Measurements from ENCODE around the gene RANBP1. TPM values are rescaled to one million over a fixed set of nuclear protein-coding genes. Genes with fewer than 3 reads are reported as not detected.

RANBP1 gene
- total RNA-seq, 2 donors from 2014 or later = 65.7 to 75.2 TPM

DNA sequence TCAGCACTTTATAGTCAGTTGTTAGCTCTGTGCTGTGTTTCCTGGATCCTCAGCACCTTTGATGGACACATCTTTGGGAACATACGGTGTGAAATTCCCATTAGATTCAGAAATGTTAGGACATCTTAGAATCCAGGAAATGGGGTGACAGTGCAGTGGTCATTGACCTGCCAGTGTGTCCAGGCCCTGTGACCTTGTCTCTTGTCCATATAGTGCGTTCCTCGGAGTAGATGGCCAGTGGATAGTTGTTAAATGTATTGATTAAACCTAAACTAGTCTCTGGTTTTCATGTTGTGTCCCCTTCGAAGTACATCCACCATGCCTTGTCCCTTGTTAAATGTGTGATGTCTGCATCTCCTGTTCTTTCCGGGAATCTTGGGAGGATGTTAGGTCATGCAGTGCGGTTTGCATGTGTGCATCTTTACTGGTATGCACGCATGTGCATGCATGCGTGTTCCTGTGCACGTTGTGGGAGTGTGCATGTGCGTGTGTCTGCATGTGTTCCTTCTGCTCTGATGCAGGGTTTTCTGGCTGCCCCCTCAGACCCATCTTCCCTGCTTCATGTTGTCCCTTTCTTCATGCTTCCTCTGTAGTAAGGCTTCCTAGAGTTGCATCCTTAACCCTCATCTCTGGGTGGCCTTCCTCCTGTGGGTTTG is 31.9 kb upstream of the RANBP1 start:
- ATAC-seq (no peak), DNase-seq (no peak)
- H3K9me3 ChIP-seq (ENCODE audit: control insufficient read depth, low read length, poor library complexity, severe bottlenecking) = no peaks in the 10 kb centered on the region
- peak overlapping the region; percentile 61 for H3K4me3 Mint-ChIP-seq
- H3K27me3 Mint-ChIP-seq = no peaks in the 10 kb centered on the region
- H3K4me1 Mint-ChIP-seq = peaks cover 44% of the 10 kb centered on the region
- H3K27ac Mint-ChIP-seq = peak overlapping the region; percentile 65
- H3K36me3 Mint-ChIP-seq (ENCODE audit: low read depth) = peaks cover 7% of the 10 kb centered on the region

DNA sequence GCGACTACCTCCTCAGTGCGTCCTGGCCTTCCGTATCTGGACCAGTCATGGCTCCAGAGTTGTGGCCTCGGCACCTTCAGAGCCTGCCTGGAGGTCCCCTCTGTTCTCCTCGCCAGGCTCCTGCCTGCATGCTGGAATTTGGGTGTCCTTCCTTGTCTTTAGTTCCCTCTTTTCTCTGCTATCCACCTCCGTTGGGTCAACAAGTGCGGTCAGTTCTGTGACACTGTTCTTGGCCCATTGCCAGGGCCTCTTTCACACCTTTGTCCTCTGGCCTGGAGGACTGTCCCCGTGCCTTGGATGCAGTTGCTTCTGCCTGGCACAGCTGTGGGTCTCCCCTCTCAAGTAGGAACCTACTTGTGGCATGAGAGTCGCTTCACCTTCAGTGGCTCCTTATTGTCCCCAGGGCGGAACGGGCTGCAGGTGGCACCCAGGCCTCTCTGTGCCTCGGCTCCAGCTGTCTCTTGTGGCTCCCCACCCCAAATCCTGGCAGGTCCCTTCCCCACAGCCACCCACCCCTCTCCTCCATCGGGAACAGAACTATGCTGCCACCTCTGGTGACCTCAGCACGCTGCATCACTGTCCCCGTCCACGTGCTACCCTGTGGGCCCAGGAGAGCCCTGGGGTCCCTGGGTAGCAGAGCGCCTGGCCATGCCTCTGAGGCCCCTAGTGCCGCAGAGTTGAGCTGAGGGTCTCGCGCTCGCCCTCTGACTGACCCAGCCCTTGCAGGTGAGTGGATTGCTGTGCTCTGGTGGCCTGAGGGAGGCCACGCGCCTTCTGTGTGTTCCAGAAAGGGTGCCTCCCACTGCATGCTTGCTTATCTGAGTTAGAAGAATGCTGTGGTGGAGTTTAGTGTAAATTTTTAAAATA is 31.1 kb upstream of the RANBP1 start:
- Mint-ChIP-seq H3K36me3 (ENCODE audit: low read depth) (peaks cover 7% of the 10 kb centered on the region), H3K27me3 (no peaks in the 10 kb centered on the region), H3K4me3 (no peak overlapping the region), H3K4me1 (peaks cover 44% of the 10 kb centered on the region), H3K27ac (peak overlapping the region; percentile 16)
- DNase-seq (no peak), ATAC-seq (no peak)
- H3K9me3 ChIP-seq (ENCODE audit: control insufficient read depth, low read length, poor library complexity, severe bottlenecking) = no peaks in the 10 kb centered on the region

DNA sequence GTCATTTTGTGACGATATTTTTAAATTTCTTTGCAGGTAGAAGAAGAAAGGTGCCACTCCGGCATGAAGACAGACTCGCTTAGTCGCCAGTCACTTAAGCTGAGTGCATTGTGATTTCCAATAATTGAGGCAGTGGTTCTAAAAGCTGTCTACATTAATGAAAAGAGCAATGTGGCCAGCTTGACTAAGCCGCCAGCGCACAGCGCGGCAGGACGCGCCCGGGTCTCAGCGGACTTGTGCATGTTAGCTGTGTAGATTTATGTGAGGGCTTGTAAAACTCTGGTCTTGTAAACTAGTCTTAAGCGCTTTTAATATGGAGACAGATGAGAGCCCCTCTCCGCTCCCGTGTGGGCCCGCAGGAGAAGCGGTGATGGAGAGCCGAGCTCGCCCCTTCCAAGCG is 30.3 kb upstream of the RANBP1 start:
- no peaks in the 10 kb centered on the region for H3K9me3 ChIP-seq (ENCODE audit: control insufficient read depth, low read length, poor library complexity, severe bottlenecking)
- DNase-seq (no peak), ATAC-seq (no peak)
- peaks cover 46% of the 10 kb centered on the region for H3K4me1 Mint-ChIP-seq
- H3K27ac Mint-ChIP-seq = peak overlapping the region; percentile 34
- peaks cover 10% of the 10 kb centered on the region for H3K36me3 Mint-ChIP-seq (ENCODE audit: low read depth)
- H3K4me3 Mint-ChIP-seq = no peak overlapping the region
- H3K27me3 Mint-ChIP-seq = no peaks in the 10 kb centered on the region

DNA sequence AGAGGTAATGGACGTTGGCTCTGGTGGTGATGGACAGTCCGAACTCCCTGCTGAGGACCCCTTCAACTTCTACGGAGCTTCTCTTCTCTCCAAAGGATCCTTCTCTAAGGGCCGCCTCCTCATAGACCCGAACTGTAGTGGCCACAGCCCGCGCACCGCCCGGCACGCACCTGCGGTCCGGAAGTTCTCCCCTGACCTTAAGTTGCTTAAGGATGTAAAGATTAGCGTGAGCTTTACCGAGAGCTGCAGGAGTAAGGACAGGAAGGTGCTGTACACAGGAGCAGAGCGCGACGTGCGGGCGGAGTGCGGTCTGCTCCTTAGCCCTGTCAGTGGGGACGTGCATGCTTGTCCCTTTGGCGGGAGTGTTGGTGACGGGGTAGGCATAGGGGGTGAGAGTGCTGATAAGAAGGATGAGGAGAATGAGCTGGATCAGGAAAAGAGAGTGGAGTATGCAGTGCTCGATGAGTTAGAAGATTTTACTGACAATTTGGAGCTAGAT is 29.8 kb upstream of the RANBP1 start:
- DNase-seq (no peak), ATAC-seq (no peak)
- Mint-ChIP-seq H3K27me3 (no peaks in the 10 kb centered on the region), H3K4me3 (no peak overlapping the region), H3K4me1 (peaks cover 43% of the 10 kb centered on the region), H3K27ac (peak overlapping the region; percentile 34), H3K36me3 (ENCODE audit: low read depth) (peaks cover 13% of the 10 kb centered on the region)
- no peaks in the 10 kb centered on the region for H3K9me3 ChIP-seq (ENCODE audit: control insufficient read depth, low read length, poor library complexity, severe bottlenecking)

DNA sequence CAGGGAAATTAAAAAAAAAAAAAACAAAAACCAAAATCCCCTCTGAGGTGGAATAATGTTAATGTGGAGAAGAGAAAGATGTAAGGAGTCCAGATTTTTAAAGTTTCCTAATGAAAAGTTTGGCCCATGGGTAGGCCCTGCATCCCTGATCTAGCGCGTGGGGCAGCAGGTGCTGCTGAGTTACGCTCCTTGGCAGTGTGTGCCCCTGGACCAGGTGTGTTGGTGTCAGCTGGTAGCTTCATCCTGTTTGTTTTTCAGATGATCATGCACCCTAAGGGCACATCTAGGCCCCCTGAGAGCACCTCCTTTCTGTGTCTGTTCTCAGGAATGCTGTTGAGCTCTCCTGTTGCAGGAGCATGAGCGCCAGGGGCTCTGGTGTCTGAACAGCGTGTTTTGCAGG is 29.1 kb upstream of the RANBP1 start:
- H3K27me3 Mint-ChIP-seq = no peaks in the 10 kb centered on the region
- no peak for ATAC-seq
- H3K4me3 Mint-ChIP-seq = peak overlapping the region; percentile 47
- H3K4me1 Mint-ChIP-seq = peaks cover 39% of the 10 kb centered on the region
- H3K27ac Mint-ChIP-seq = peak overlapping the region; percentile 34
- peaks cover 15% of the 10 kb centered on the region for H3K36me3 Mint-ChIP-seq (ENCODE audit: low read depth)
- no peak for DNase-seq
- H3K9me3 ChIP-seq (ENCODE audit: control insufficient read depth, low read length, poor library complexity, severe bottlenecking) = no peaks in the 10 kb centered on the region

DNA sequence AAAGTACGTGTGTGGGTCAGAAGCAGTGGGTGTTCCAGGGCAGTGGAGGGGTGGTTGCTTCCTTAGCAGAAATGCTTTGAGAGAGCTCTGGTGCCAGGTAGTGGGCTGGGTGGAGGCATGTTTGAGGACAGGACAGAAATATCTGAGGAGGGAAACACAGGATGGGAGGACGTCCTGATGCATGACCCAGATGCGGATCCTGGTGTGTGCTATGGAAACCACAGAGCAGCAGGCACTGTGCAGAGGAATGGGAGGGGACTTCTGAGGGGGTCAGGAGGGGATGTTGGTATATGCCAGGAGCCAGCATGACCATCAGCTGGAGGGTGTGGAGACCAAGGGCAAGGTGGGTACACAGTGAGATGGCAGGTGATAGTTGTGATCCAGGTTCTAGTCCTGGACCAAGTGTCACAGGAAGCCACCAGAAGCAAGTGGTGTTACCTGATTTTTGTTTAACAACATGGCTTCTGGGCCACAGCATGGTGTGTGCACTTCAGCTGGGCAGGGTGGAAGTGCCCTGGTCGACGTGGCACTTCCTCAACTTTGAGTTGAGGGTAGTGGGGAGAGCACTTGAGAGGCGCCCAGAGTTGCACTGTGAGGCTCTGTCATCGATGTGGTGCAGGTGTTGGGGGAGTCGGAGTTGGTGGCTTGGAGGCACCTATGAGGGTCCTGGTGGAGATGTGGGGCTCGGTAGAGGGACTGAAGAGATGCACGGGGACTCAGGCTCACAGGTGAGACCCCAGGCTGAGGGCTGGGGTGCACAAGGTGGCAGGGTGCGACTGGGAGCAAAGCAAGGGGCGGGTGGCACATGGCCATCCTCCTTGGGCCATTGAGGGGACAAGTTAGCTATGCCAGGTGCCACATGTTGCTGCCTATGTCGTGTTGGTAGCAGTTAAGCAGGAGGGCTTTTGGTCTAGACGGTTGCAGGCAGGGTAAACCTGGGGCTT is 28.3 kb upstream of the RANBP1 start:
- no peaks in the 10 kb centered on the region for H3K9me3 ChIP-seq (ENCODE audit: control insufficient read depth, low read length, poor library complexity, severe bottlenecking)
- Mint-ChIP-seq H3K4me1 (peaks cover 40% of the 10 kb centered on the region), H3K36me3 (ENCODE audit: low read depth) (peaks cover 15% of the 10 kb centered on the region), H3K27ac (no peak overlapping the region), H3K27me3 (no peaks in the 10 kb centered on the region), H3K4me3 (peak overlapping the region; percentile 47)
- no peak for DNase-seq
- ATAC-seq = no peak

DNA sequence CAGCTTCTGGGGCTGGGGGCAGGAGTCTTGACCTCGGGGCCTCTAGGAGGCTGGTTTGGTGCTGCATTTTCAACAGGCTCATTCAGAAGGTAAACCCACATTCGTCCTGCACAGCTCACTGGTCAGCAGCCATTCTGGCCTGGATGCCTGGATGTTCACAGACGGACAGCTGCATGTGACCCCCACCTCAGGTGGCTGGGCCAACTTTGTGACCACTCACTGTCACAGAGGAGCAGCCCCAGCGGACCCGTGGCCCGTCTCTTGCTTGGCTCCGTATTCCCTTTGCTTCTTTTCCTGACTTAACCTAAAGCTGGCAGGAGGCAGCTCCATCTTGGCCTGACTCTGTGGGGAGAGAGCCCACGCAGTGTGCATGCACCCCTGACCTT is 27.6 kb upstream of the RANBP1 start:
- Mint-ChIP-seq H3K27me3 (no peaks in the 10 kb centered on the region), H3K4me1 (peaks cover 34% of the 10 kb centered on the region), H3K27ac (no peak overlapping the region), H3K4me3 (no peak overlapping the region), H3K36me3 (ENCODE audit: low read depth) (peaks cover 15% of the 10 kb centered on the region)
- ATAC-seq = no peak
- no peaks in the 10 kb centered on the region for H3K9me3 ChIP-seq (ENCODE audit: control insufficient read depth, low read length, poor library complexity, severe bottlenecking)
- no peak for DNase-seq

DNA sequence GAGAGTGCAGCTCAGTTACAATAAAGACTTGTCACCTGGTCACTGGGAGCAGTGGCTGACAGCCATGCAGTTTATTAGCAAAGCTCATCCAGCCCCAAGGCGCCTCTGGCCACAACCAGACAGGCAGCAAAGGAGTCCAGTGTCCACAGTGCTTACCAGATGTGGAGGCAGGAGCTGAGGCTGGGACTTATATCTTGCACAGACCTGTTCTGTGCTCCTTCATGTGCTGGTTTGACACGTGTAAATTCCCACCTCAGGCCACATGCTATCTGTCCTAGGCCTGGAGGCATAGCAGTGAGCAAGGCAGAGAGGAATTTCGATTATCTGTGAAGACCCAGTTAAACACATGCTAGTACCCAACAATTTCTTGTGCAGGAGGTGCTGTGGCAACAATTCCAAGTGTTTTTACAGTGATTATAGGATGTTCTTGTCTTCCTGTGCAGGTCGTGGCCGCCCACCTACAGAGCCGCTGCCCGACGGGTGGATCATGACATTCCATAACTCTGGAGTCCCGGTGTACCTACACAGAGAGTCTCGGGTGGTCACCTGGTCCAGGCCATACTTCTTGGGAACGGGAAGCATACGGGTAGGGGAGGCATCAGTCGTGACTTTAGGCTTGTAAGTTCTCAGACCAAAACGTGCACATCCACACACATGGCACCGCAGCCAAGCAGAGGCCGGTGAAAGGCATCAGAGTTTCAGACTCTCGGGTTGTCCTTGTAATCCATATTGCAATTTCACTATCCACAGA is 26.5 kb upstream of the RANBP1 start:
- Mint-ChIP-seq H3K27me3 (no peaks in the 10 kb centered on the region), H3K4me1 (peaks cover 24% of the 10 kb centered on the region), H3K27ac (no peak overlapping the region), H3K4me3 (no peak overlapping the region), H3K36me3 (ENCODE audit: low read depth) (peaks cover 17% of the 10 kb centered on the region)
- DNase-seq (no peak), ATAC-seq (no peak)
- no peaks in the 10 kb centered on the region for H3K9me3 ChIP-seq (ENCODE audit: control insufficient read depth, low read length, poor library complexity, severe bottlenecking)

DNA sequence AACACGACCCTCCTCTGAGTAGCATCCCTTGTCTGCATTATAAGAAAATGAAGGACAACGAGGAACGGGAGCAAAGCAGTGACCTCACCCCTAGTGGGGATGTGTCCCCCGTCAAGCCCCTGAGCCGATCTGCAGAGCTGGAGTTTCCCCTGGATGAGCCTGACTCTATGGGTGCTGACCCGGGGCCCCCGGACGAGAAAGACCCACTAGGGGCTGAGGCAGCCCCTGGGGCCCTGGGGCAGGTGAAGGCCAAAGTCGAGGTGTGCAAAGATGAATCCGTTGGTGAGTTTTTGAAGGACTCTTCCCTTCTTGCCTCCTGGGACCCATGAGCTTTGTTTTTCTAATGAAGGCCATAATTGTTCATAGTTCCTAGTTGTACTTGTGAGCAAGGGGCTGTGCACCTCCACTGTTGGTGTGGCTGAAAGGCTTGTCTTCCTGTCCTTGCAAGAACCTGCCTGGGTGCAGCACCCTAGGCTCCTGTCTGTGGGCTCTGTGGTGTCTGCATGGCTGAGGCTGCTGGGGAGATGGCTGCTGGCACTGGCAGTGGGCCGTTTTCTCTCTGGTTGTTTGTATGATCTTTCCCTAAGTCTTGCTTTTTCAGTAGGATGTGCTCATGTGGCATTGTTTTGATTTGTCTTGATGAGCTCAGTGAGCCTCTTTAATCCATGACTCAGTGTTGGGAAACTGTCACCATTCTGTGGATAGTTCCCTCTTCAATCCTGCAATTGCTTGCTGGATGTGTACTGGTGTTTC is 25.8 kb upstream of the RANBP1 start:
- peaks cover 20% of the 10 kb centered on the region for H3K4me1 Mint-ChIP-seq
- DNase-seq (no peak), ATAC-seq (no peak)
- H3K36me3 Mint-ChIP-seq (ENCODE audit: low read depth) = peaks cover 17% of the 10 kb centered on the region
- no peak overlapping the region for H3K27ac Mint-ChIP-seq
- no peaks in the 10 kb centered on the region for H3K9me3 ChIP-seq (ENCODE audit: control insufficient read depth, low read length, poor library complexity, severe bottlenecking)
- no peaks in the 10 kb centered on the region for H3K27me3 Mint-ChIP-seq
- no peak overlapping the region for H3K4me3 Mint-ChIP-seq

DNA sequence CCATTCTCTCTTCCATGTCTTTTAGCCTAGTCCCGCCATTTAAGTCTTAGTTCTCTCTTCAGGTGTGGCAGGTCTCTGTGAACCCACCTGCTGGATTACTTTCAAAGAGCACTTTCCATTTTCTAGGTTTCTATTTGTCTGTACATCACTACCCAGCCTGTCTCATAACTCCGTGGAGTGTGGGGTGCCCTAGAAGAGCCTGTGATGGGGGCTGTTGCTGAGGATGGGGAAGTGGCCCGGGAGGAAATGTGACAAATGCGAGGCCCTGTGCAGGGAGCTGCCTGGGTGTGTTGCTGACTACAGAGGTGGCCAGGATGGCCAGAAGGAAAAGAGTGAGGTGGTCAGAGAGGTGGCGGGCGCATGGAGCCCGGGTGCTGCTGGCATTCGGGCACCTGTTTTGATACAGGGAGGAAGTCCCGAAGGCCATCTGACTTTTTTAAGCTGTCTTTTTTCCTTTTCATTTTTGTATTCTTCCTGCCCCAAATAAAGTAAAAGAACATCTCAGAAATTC is 25.1 kb upstream of the RANBP1 start:
- Mint-ChIP-seq H3K27me3 (no peaks in the 10 kb centered on the region), H3K27ac (peak overlapping the region; percentile 51), H3K4me1 (peaks cover 21% of the 10 kb centered on the region), H3K36me3 (ENCODE audit: low read depth) (peaks cover 19% of the 10 kb centered on the region), H3K4me3 (peak overlapping the region; percentile 33)
- ATAC-seq = no peak
- H3K9me3 ChIP-seq (ENCODE audit: control insufficient read depth, low read length, poor library complexity, severe bottlenecking) = no peaks in the 10 kb centered on the region
- DNase-seq = no peak

DNA sequence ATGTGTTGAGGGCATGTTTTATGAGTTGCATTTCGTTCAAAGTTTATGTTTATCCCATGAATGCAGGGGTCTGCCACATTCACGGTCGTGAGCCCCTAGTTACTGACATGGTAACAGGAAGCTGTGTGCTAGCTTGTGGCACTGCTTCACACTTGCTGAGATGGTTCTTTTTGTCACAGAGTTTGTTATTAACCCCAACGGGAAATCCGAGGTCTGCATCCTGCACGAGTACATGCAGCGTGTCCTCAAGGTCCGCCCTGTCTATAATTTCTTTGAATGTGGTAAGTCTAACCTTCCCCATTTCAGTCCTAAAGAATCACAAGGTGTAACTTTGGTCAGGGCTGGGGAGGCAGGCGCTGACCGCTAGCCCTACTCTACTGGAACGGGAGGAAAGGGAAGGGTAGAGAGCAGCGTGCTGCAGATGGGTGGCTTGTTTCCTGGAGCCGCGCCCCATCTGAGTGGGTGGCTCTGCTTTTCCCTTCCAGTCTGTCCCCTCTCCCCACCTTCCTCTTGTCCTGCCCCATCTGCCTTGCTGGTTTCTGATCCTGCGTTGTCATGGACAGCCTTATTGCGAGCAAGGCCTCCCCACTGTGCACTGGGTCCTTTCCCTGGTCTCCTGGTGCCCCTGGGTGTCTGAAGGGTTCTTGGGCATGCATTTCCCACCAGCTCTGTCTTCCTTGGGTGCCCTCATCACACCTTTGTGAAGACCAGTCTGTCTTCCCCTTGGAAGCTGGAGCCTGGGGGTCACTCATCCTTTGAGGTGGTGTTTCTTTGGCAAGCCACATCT is 24.0 kb upstream of the RANBP1 start:
- DNase-seq = no peak

More for the DNA sequence above, 24.0 kb upstream of the RANBP1 start:
- Mint-ChIP-seq H3K27me3 (no peaks in the 10 kb centered on the region), H3K27ac (peak overlapping the region; percentile 61), H3K4me1 (peaks cover 15% of the 10 kb centered on the region), H3K4me3 (no peak overlapping the region), H3K36me3 (ENCODE audit: low read depth) (peaks cover 16% of the 10 kb centered on the region)
- H3K9me3 ChIP-seq (ENCODE audit: control insufficient read depth, low read length, poor library complexity, severe bottlenecking) = no peaks in the 10 kb centered on the region
- peak; percentile 60 for ATAC-seq
